Smooth muscle cell (in vitro differentiated cells): Measurements from ENCODE around the gene ANKRD33B. TPM values are rescaled to one million over a fixed set of nuclear protein-coding genes. Genes with fewer than 3 reads are reported as not detected.

Experiments used
- DNase-seq: peaks from one replicate; lab custom pipeline; 2025; ENCODE audit not compliant: unreplicated experiment; lab: John Stamatoyannopoulos, UW
- H2AFZ ChIP-seq: fragments of 200-600 bp; sonication (generic); 2 replicates; pipeline ENCODE4 v1.6.0; 2016; ENCODE audit warnings: antibody characterized with exemption, low read depth, mild to moderate bottlenecking
- H3F3A ChIP-seq: fragments of 200-600 bp; sonication (generic); 2 replicates; pipeline ENCODE4 v1.6.0; 2017; ENCODE audit warnings: antibody characterized with exemption, low read depth
- H3K27ac ChIP-seq: fragments of 200-600 bp; sonication (generic); 2 replicates; pipeline ENCODE4 v1.5.1; 2016; ENCODE audit warnings: low read depth, mild to moderate bottlenecking
- H3K27me3 ChIP-seq: fragments of 200-600 bp; sonication (generic); 2 replicates; pipeline ENCODE4 v1.6.1; 2016; ENCODE audit warnings: low read depth, mild to moderate bottlenecking
- H3K36me3 ChIP-seq: fragments of 200-600 bp; sonication (generic); 2 replicates; pipeline ENCODE4 v1.5.1; 2016; ENCODE audit warnings: low read depth
- H3K4me1 ChIP-seq: fragments of 200-600 bp; sonication (generic); 2 replicates; pipeline ENCODE4 v1.5.1; 2016; ENCODE audit warnings: low read depth
- H3K4me2 ChIP-seq: fragments of 200-600 bp; sonication (generic); 2 replicates; pipeline ENCODE4 v1.6.0; 2016; ENCODE audit warnings: mild to moderate bottlenecking
- H3K4me3 ChIP-seq: fragments of 200-600 bp; sonication (generic); 2 replicates; pipeline ENCODE4 v1.5.1; 2016; ENCODE audit warnings: mild to moderate bottlenecking
- H3K79me2 ChIP-seq: fragments of 200-600 bp; sonication (generic); 2 replicates; pipeline ENCODE4 v1.6.0; 2016; ENCODE audit warnings: low read depth, mild to moderate bottlenecking
- H3K9ac ChIP-seq: fragments of 200-600 bp; sonication (generic); 2 replicates; pipeline ENCODE4 v1.6.0; 2016; ENCODE audit warnings: low read depth
- H3K9me3 ChIP-seq: fragments of 200-600 bp; sonication (generic); replicated peaks from 2 replicates; pipeline ENCODE4 v1.5.1; 2016; ENCODE audit warnings: low read depth
- H4K20me1 ChIP-seq: fragments of 200-600 bp; sonication (generic); 2 replicates; pipeline ENCODE4 v1.6.0; 2016; ENCODE audit warnings: low read depth
- WGBS: methylation state at CpG from one replicate; pipeline ENCODE4 v1.1.7; 2016; ENCODE audit warnings: low lambda C conversion rate; 5-methylcytosine and 5-hydroxymethylcytosine counted together
- polyA plus RNA-seq: library from polyadenylated mRNA; unstranded; fragments of >200 nt; fragmentation: Nextera tagmentation; extraction: Ambion mirVana; gene quantifications from 2 replicates; pipeline ENCODE4 v1.2.1, GENCODE V29; 2016
- total RNA-seq: library from RNA; depleted of rRNA; stranded (reverse); fragments of >200 nt; gene quantifications from 2 replicates; pipeline ENCODE4 v1.2.3, GENCODE V29; 2014
- TF ChIP-seq, protein P1 (sequence below): fragments of 200-600 bp; sonication (generic); IDR thresholded peaks from 2 replicates; pipeline ENCODE4 v1.5.1; 2017; ENCODE audit warnings: borderline replicate concordance, mild to moderate bottlenecking, antibody characterized with exemption; ENCODE audit not compliant: insufficient read depth, poor library complexity, severe bottlenecking

ANKRD33B gene
- total and polyA plus RNA-seq, 2 experiments from 2014 or later, result 1.2 to 2.2 TPM

DNA sequence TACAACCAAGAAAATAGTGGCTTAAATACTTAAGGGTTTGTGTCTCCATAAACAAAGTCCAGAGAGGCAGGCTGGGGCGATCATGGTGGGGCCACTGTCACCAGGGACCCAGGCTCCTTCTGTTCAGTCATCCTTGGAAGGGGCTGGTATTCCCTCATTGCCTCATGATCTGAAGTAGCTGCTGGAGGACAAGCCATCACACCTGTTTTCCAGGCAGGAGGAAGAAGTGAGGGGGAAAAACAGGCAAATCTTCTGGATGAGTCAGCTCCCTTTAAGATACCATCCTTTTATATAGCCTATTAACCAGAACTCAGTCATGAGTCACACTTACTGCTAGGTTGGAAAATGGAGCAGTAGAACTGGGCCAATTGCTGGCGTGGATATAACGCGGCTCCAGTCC, 104.8 kb downstream of the ANKRD33B start:
- no peak for DNase-seq
- no peaks in the 10 kb centered on the region for H3K36me3 ChIP-seq
- H3K27ac ChIP-seq, result no peak overlapping the region
- no peak overlapping the region for H2AFZ ChIP-seq
- WGBS, result 96% methylated on average over 4 of the region's 4 CpGs
- H3K4me2 ChIP-seq, result no peak overlapping the region
- H3K4me3 ChIP-seq, result no peak overlapping the region
- H3K9me3 ChIP-seq, result no peaks in the 10 kb centered on the region
- no peaks in the 10 kb centered on the region for H3K4me1 ChIP-seq
- TF ChIP-seq, protein P1, sequence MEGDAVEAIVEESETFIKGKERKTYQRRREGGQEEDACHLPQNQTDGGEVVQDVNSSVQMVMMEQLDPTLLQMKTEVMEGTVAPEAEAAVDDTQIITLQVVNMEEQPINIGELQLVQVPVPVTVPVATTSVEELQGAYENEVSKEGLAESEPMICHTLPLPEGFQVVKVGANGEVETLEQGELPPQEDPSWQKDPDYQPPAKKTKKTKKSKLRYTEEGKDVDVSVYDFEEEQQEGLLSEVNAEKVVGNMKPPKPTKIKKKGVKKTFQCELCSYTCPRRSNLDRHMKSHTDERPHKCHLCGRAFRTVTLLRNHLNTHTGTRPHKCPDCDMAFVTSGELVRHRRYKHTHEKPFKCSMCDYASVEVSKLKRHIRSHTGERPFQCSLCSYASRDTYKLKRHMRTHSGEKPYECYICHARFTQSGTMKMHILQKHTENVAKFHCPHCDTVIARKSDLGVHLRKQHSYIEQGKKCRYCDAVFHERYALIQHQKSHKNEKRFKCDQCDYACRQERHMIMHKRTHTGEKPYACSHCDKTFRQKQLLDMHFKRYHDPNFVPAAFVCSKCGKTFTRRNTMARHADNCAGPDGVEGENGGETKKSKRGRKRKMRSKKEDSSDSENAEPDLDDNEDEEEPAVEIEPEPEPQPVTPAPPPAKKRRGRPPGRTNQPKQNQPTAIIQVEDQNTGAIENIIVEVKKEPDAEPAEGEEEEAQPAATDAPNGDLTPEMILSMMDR, result no peak
- no peaks in the 10 kb centered on the region for H3F3A ChIP-seq
- no peaks in the 10 kb centered on the region for H3K27me3 ChIP-seq
- H3K79me2 ChIP-seq, result no peaks in the 10 kb centered on the region
- no peak overlapping the region for H3K9ac ChIP-seq
- H4K20me1 ChIP-seq, result no peaks in the 10 kb centered on the region

DNA sequence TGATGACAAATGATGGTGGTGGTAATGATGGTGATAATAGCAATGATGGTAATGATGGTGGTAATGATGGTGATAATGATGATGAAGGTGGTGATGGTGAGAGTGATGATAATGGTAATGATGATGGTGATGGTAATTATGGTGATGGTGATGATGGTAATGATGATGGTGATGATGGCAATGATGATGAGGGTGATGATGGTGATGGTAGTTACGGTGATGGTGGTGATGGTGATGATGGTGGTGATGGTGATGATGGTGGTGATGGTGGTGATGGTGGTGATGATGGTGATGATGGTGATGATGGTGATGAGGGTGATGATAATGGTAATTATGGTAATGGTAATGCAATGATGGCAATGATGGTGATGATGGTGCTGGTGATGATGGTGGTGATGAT, 106.1 kb downstream of the ANKRD33B start:
- TF ChIP-seq, protein P1, result no peak
- 90% methylated on average over 1 of the region's 1 CpG for WGBS

DNA sequence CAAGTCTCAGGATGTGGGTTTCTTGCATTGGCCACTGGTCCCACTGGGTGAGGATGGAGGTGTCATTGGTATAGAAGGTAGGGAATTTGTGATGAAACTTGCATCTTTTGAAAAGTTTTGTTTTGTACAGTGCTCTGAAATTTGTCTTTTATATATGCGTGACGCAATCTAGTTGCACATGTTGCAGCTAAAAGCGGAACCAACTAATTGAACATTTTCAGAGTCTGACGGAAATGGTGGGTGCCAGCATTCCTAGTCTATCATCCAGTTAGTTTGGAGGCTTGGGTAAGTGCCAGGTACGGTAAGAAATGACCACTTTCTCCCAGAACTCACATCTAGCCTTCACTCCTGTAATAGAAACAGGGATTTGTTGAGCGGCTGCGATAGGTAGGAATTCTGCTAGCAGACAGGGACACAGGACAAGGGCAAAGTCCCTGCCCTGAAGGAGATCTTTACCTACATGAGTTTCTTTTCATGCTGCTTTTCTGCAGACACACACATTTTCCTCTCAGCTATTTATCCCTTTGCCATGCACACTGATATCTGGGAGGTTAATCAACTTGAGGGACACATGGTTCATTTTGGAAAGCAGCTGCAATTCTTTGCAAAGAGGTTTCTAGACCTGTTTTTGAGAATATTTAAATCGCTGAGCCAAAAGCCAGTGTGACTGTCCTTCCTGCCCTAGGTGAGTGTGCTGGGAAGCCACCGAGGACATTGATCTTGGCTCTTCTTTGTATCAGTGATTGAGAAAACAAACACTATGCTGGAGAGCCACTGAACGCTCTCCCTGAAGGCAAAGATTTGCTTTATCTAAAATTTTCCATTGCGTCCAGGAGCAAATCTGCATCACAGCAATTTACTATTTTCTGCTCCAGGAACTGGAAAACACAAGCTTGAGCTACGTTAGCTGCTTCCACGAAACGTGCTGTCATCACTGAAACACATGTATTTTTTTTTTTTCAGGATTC, 107.5 kb downstream of the ANKRD33B start:
- Histone ChIP-seq H3K9me3 (no peaks in the 10 kb centered on the region), H3K27ac (no peak overlapping the region), H3K4me3 (no peak overlapping the region), H3K36me3 (no peaks in the 10 kb centered on the region), H3K79me2 (no peaks in the 10 kb centered on the region), H3F3A (no peaks in the 10 kb centered on the region), H3K4me1 (no peaks in the 10 kb centered on the region), H3K27me3 (no peaks in the 10 kb centered on the region), H3K9ac (no peak overlapping the region), H4K20me1 (no peaks in the 10 kb centered on the region), H2AFZ (no peak overlapping the region), H3K4me2 (no peak overlapping the region)
- WGBS, result 79% methylated on average over 14 of the region's 14 CpGs
- TF ChIP-seq, protein P1, result no peak
- DNase-seq, result no peak

More for the DNA sequence above, 106.1 kb downstream of the ANKRD33B start:
- Histone ChIP-seq H3K36me3 (no peaks in the 10 kb centered on the region), H3K9me3 (no peaks in the 10 kb centered on the region), H3K27me3 (no peaks in the 10 kb centered on the region), H3K79me2 (no peaks in the 10 kb centered on the region), H3K9ac (no peak overlapping the region), H2AFZ (no peak overlapping the region), H3K4me1 (no peaks in the 10 kb centered on the region), H3K27ac (no peak overlapping the region), H4K20me1 (no peaks in the 10 kb centered on the region), H3K4me2 (no peak overlapping the region), H3F3A (no peaks in the 10 kb centered on the region), H3K4me3 (no peak overlapping the region)
- no peak for DNase-seq
